Fibroblast of lung (primary cell): ENCODE measurements around the gene ADGRD1.

Source experiments
- CTCF ChIP-seq, 2 donors: IDR thresholded peaks in 1 of 2; conservative IDR thresholded peaks in 1 of 2; 1 replicate in 1 of 2; 2 replicates in 1 of 2; pipeline ENCODE4 v1.5.1; 2011 to 2012; ENCODE audit warnings: low read length in 2 of 2, control low read depth in 1 of 2, inconsistent platforms in 1 of 2, low read depth in 1 of 2, mild to moderate bottlenecking in 1 of 2
- EZH2 ChIP-seq: IDR thresholded peaks from 2 replicates; pipeline ENCODE4 v1.5.1; 2012; ENCODE audit warnings: low read length, control low read depth, mild to moderate bottlenecking; ENCODE audit errors: missing control alignments

- TF ChIP-seq CTCF (conservative IDR thresholded peaks at IDR 0.05 in 1 of 2, IDR thresholded peaks at IDR 0.05 in 1 of 2; ENCODE audit: low read depth in 1 of 2, low read length in 2 of 2) (no peak), EZH2 (no peak)
Observed at GRCh38 chr12:131008131-131008912, 54.6 kb downstream of the ADGRD1 start.
